BLaER1 treated with 17β-estradiol and CSF1 and Interleukin-3, amounts not matched to agents 10 nM and 100 nM (cell line): ENCODE results near the gene SCARB1.
A peak's percentile ranks its signal among the peaks of the same experiment; 100 is the strongest.

Experiments used
- H3K27ac ChIP-seq, 11 experiments: shearing (Covaris generic); formaldehyde crosslinking; 2 replicates each; pipeline ENCODE4 v1.8.1; 2022
- H3K27me3 ChIP-seq, 11 experiments: shearing (Covaris generic); formaldehyde crosslinking; 2 replicates each; pipeline ENCODE4 v1.8.1; 2022
- H3K36me3 ChIP-seq, 11 experiments: shearing (Covaris generic); formaldehyde crosslinking; 2 replicates each; pipeline ENCODE4 v1.8.1; 2022
- H3K4me1 ChIP-seq, 10 experiments: shearing (Covaris generic); formaldehyde crosslinking; 2 replicates each; pipeline ENCODE4 v1.8.1; 2022
- H3K4me2 ChIP-seq, 11 experiments: shearing (Covaris generic); formaldehyde crosslinking; 2 replicates each; pipeline ENCODE4 v1.8.1; 2022
- H3K4me3 ChIP-seq, 10 experiments: shearing (Covaris generic); formaldehyde crosslinking; 2 replicates each; pipeline ENCODE4 v1.8.1; 2022
- H3K9ac ChIP-seq, 11 experiments: shearing (Covaris generic); formaldehyde crosslinking; 2 replicates each; pipeline ENCODE4 v1.8.1; 2022
- H3K9me3 ChIP-seq, 11 experiments: shearing (Covaris generic); formaldehyde crosslinking; replicated peaks in 1 of 11; 2 replicates each; pipeline ENCODE4 v1.8.1; 2022
- H4K20me1 ChIP-seq, 11 experiments: shearing (Covaris generic); formaldehyde crosslinking; 2 replicates each; pipeline ENCODE4 v1.8.1; 2022
- Cebpa-rat ChIP-seq, 11 experiments: shearing (Covaris generic); IDR thresholded peaks; 2 replicates each; pipeline ENCODE4 v1.8.1; 2022

Gene SCARB1

GRCh38 chr12:124778411-124778810, 85.3 kb downstream of the SCARB1 start:
- Histone ChIP-seq H3K9ac (no peak overlapping the region), H3K27me3 (no peaks in the 10 kb centered on the region), H3K9me3 (no peaks in the 10 kb centered on the region), H3K4me2 (no peak overlapping the region), H3K36me3 (peaks cover 15 to 62% (median 42%) of the 10 kb centered on the region in 11 experiments), H4K20me1 (peaks cover 0 to 20% (median 0%) of the 10 kb centered on the region in 11 experiments; a peak in 5 of 22 replicates), H3K4me3 (no peak overlapping the region), H3K4me1 (peaks cover 29 to 71% (median 57%) of the 10 kb centered on the region in 10 experiments), H3K27ac (no peak overlapping the region)
- no peak for TF ChIP-seq Cebpa-rat (IDR thresholded peaks at IDR 0.05)

- peaks cover 0 to 20% (median 0%) of the 10 kb centered on the region in 11 experiments; a peak in 5 of 22 replicates for H4K20me1 ChIP-seq
- H3K9ac ChIP-seq, result no peak overlapping the region
- peak overlapping the region in 1 of 11 experiments; percentile 16; a peak in 3 of 22 replicates for H3K27ac ChIP-seq
- peaks cover 14 to 55% (median 34%) of the 10 kb centered on the region in 11 experiments; a peak in 21 of 22 replicates for H3K36me3 ChIP-seq
- H3K4me1 ChIP-seq, result peaks cover 29 to 71% (median 57%) of the 10 kb centered on the region in 10 experiments
- no peak overlapping the region for H3K4me3 ChIP-seq
- no peak overlapping the region for H3K4me2 ChIP-seq
- no peaks in the 10 kb centered on the region for H3K27me3 ChIP-seq
- no peak for TF ChIP-seq Cebpa-rat (IDR thresholded peaks at IDR 0.05)
- no peaks in the 10 kb centered on the region for H3K9me3 ChIP-seq
Measured at GRCh38 chr12:124777399-124778372, 86.0 kb downstream of the SCARB1 start.

GRCh38 chr12:124776125-124776513, 87.5 kb downstream of the SCARB1 start:
- peaks cover 7 to 39% (median 20%) of the 10 kb centered on the region in 11 experiments; a peak in 20 of 22 replicates for H3K36me3 ChIP-seq

GRCh38 chr12:124774462-124775167, 89.0 kb downstream of the SCARB1 start:
- Histone ChIP-seq H3K27me3 (no peaks in the 10 kb centered on the region; a peak in 1 of 22 replicates), H3K36me3 (peaks cover 7 to 24% (median 11%) of the 10 kb centered on the region in 11 experiments; a peak in 19 of 22 replicates), H3K4me1 (peaks cover 39 to 81% (median 61%) of the 10 kb centered on the region in 10 experiments), H3K27ac (peak overlapping the region in 9 of 11 experiments; percentile 15 to 62 (median 46); a peak in 15 of 22 replicates), H3K4me2 (peak overlapping the region; percentile 59 to 94 (median 81)), H4K20me1 (peaks cover 0 to 12% (median 0%) of the 10 kb centered on the region in 11 experiments; a peak in 1 of 22 replicates), H3K4me3 (peak overlapping the region in 4 of 10 experiments; percentile 2 to 15 (median 10); a peak in 3 of 20 replicates), H3K9me3 (no peaks in the 10 kb centered on the region), H3K9ac (peak overlapping the region in 7 of 11 experiments; percentile 19 to 53 (median 34); a peak in 13 of 22 replicates)
- TF ChIP-seq Cebpa-rat (IDR thresholded peaks at IDR 0.05), result no peak

More at GRCh38 chr12:124776125-124776513, 87.5 kb downstream of the SCARB1 start:
- Histone ChIP-seq H3K4me2 (peak overlapping the region in 10 of 11 experiments; percentile 6 to 94 (median 80); a peak in 14 of 22 replicates), H3K4me3 (no peak overlapping the region), H3K27me3 (no peaks in the 10 kb centered on the region; a peak in 1 of 22 replicates), H3K9me3 (no peaks in the 10 kb centered on the region), H3K4me1 (peaks cover 37 to 69% (median 57%) of the 10 kb centered on the region in 10 experiments), H3K9ac (no peak overlapping the region), H3K27ac (peak overlapping the region in 5 of 11 experiments; percentile 0 to 24 (median 12); a peak in 5 of 22 replicates), H4K20me1 (peaks cover 0 to 20% (median 0%) of the 10 kb centered on the region in 11 experiments; a peak in 4 of 22 replicates)
- TF ChIP-seq Cebpa-rat (IDR thresholded peaks at IDR 0.05), result no peak

- Histone ChIP-seq H3K27ac (peak overlapping the region in 9 of 11 experiments; percentile 29 to 62 (median 55); a peak in 15 of 22 replicates), H3K4me2 (peak overlapping the region; percentile 59 to 94 (median 81)), H3K27me3 (no peaks in the 10 kb centered on the region; a peak in 1 of 22 replicates), H3K36me3 (peaks cover 7 to 18% (median 11%) of the 10 kb centered on the region in 11 experiments; a peak in 19 of 22 replicates), H3K4me1 (peaks cover 41 to 87% (median 66%) of the 10 kb centered on the region in 10 experiments), H3K4me3 (no peak overlapping the region), H4K20me1 (peaks cover 0 to 12% (median 0%) of the 10 kb centered on the region in 11 experiments; a peak in 1 of 22 replicates), H3K9me3 (no peaks in the 10 kb centered on the region), H3K9ac (peak overlapping the region in 6 of 11 experiments; percentile 19 to 53 (median 32); a peak in 11 of 22 replicates)
- TF ChIP-seq Cebpa-rat (IDR thresholded peaks at IDR 0.05), result peak in 1 of 11 experiments; percentile 11; a peak in 1 of 22 replicates
Measured at GRCh38 chr12:124774054-124774461, 89.6 kb downstream of the SCARB1 start.

- no peak overlapping the region for H3K9ac ChIP-seq
- peaks cover 53 to 94% (median 81%) of the 10 kb centered on the region in 10 experiments for H3K4me1 ChIP-seq
- no peaks in the 10 kb centered on the region; a peak in 1 of 22 replicates for H3K27me3 ChIP-seq
Measured at GRCh38 chr12:124772289-124773170, 91.1 kb downstream of the SCARB1 start.

GRCh38 chr12:124771462-124772288, 92.0 kb downstream of the SCARB1 start:
- Histone ChIP-seq H3K4me1 (peaks cover 61 to 96% (median 89%) of the 10 kb centered on the region in 10 experiments), H3K9ac (peak overlapping the region in 1 of 11 experiments; percentile 27; a peak in 1 of 22 replicates), H3K27ac (no peak overlapping the region; a peak in 1 of 22 replicates), H3K4me2 (peak overlapping the region; percentile 35 to 92 (median 64); a peak in 21 of 22 replicates), H3K9me3 (no peaks in the 10 kb centered on the region), H4K20me1 (peaks cover 0 to 12% (median 0%) of the 10 kb centered on the region in 11 experiments; a peak in 1 of 22 replicates), H3K4me3 (no peak overlapping the region), H3K36me3 (no peaks in the 10 kb centered on the region; a peak in 1 of 22 replicates), H3K27me3 (no peaks in the 10 kb centered on the region; a peak in 1 of 22 replicates)
- no peak for TF ChIP-seq Cebpa-rat (IDR thresholded peaks at IDR 0.05)

More at GRCh38 chr12:124772289-124773170, 91.1 kb downstream of the SCARB1 start:
- Histone ChIP-seq H3K9me3 (no peaks in the 10 kb centered on the region), H3K4me3 (no peak overlapping the region), H3K27ac (peak overlapping the region in 1 of 11 experiments; percentile 29; a peak in 1 of 22 replicates), H3K36me3 (peaks cover 0 to 6% (median under 1%) of the 10 kb centered on the region in 11 experiments; a peak in 8 of 22 replicates), H3K4me2 (peak overlapping the region; percentile 35 to 92 (median 64); a peak in 19 of 22 replicates), H4K20me1 (peaks cover 0 to 12% (median 0%) of the 10 kb centered on the region in 11 experiments; a peak in 1 of 22 replicates)
- no peak for TF ChIP-seq Cebpa-rat (IDR thresholded peaks at IDR 0.05)
